Measurements from ENCODE around the gene LCE6A.

GRCh38 chr1:152880316-152880715 lies 37.7 kb downstream of the LCE6A start:
- TF ChIP-seq CTCF (conservative IDR thresholded peaks at IDR 0.05 in 1 of 2, IDR thresholded peaks at IDR 0.05 in 1 of 2; ENCODE audit: low read depth in 1 of 2, low read length in 2 of 2), result no peak
- TF ChIP-seq EZH2 (IDR thresholded peaks at IDR 0.05; ENCODE audit: low read length, missing control alignments), result no peak
